Measurements from ENCODE around the gene LRRC42.
"Not testable (repeated sequence)": the region's sequence is repeated elsewhere in the genome, so short reads cannot be mapped to it uniquely, and the experiment has no call there.

LRRC42 gene

DNA sequence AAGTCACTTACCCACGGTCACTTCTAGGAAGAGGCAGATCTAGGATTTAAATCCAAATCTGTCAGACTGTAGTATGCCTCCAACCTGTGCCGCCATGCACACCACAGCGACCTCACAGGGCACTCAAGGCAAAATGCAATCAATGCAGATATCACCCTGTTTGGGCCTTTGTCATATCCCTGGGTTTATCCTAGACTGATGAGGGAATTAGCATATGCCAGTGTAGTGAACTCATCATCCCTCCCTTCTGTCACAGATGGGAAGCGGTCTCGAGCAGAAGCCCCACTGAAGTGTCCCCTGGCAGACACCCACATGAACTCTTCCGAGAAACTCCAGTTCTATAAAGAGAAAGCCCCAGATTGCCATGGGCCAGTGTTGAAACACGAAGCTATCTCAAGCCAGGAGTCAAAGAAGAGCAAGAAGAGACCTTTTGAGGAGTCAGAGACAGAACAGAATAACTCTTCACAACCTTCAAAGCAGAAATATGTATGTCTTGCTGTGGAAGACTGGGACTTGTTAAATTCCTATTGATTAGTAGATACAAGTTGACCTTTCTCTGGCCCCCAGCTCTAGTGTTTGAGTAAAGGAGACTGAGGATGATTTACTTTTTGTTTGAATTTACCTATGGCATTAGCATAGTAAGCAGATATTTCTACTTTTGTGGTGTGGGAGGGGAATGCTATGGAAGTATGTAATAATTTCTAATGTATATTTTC lies 21.4 kb downstream of the LRRC42 start:
- DNase-seq (ENCODE audit: low read depth, low spot score): no peak

DNA sequence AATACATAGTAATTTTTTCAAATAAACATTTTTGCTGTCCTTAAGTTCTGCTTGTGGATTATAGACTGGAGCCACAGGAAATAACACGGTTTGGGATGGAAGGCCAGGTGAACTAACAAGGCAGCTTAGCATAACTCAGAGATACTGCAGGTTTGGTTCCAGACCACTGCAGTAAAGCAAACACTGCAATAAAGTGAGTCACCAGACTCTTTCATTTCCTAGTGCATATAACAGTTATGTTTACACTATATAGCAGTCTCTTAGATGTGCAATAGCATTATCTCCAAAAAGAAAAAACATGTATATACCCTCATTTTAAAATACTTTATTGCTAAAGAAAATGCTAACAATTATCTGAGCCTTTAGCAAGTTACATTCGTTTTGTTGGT lies 22.0 kb downstream of the LRRC42 start:
- no peak for DNase-seq (ENCODE audit: low read depth, low spot score)

GRCh38 chr1:53969323-53969722 lies 23.2 kb downstream of the LRRC42 start:
- DNase-seq (ENCODE audit: low read depth, low spot score): not testable (repeated sequence)

- DNase-seq (ENCODE audit: low read depth, low spot score): no peak
Measured at GRCh38 chr1:53971718-53972117, 25.6 kb downstream of the LRRC42 start.

DNA sequence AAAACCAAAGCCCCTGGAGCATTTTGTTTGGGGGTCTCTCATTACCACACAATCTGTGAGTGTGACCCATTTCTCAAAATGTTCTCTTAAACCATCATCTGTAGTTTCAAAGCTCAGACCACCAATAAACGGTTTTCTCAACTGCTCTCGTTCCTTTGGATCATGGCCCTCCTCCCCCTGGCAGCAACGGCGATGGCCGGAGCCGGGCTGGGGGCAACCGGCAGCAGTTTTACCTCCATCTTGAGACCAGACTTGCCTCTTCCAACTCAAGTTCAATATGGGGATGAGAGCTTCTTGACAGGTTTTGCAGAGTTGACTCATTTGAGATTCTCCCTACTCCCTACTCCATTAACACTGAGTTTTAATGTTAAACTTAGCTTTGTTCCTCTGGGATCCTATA lies 29.7 kb downstream of the LRRC42 start:
- DNase-seq (ENCODE audit: low read depth, low spot score): no peak

DNA sequence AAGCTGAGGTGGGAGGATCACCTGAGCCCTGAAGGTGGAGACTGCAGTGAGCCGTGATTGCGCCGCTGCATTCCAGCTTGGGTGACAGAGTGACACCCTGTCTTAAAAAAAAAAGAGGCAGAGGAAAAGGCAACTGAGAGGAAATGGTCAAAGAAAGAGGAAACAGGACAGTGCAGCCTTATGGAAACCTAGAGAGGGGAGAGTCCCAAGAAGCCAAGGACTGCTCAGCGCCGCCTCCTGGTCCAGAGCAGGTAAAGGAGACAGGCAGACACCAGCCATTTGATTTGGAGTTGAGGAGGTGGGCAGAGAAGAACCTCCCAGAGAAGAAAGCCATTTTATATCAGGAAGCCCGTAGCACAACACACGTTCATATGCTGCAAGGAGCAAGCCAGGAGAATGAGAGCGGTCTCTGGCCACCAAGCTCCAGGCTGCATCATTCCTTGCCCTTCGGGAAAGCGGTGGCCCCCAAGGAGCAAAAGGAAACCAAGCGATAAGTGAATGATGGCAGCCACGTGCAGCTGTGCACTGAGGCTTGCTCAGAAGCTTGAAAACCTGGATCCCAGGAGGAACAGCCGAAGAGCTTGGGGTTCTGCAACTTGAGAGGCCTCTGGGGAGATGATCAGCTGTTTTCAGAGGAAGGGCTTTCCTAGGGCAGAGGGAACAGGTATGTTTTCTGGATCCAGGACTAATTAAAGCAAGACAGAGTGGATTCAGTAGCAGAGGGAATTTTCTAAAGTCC lies 33.7 kb downstream of the LRRC42 start:
- no peak for DNase-seq (ENCODE audit: low read depth, low spot score)

DNA sequence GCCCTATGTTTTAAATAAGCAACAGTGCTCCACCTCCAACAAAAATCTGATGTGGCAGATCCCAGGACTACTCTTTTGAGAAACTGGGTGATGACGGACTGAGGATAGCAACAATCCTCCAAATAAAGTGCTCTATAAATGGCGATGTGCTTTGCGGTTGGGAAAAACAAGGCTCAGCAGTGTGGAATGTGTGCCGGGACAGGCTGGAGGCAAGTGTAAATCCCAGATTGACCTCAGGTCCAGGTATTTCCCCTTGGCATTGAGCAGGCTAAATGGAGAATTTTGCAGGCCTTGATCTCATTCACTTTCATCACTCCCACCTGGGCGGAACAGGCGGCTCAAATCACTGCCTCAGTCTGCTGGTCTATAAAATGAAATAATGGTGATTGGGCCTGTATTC lies 35.1 kb downstream of the LRRC42 start:
- no peak for DNase-seq (ENCODE audit: low read depth, low spot score)

DNA sequence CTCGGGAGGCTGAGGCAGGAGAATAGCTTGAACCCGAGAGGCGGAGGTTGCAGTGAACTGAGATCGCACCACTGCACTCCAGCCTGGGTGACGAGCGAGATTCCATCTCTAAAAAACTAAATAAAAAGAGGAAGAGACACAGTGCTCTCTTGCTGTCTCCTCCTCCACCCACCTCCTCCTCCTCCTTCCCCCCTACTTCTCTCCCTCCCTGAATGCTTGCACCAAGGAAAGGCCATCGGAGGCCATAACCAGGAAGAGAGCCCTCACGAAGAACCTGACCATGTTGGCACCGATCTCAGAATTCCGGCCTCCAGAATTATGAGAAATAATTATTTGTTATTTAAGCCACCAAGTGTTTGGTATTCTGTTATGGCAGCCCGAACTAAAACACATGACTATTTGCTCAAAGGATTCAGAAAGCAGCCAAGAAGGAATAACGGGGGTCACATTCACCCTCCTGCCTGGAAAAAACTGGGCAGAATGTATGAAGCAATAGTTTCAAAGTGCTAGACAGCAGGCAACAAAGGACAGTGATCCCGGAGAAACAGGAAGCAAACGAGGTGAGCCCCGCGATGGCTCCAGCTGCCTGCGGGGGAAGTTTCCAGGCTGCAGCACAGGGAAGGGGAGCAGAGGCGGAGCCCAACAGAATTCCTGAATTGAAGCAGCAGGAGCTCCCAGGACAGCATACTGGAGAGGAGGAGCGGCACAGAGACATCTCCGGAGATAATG lies 36.0 kb downstream of the LRRC42 start:
- DNase-seq (ENCODE audit: low read depth, low spot score): peak; percentile 70

GRCh38 chr1:53982763-53983104 lies 36.6 kb downstream of the LRRC42 start:
- DNase-seq (ENCODE audit: low read depth, low spot score): no peak

DNA sequence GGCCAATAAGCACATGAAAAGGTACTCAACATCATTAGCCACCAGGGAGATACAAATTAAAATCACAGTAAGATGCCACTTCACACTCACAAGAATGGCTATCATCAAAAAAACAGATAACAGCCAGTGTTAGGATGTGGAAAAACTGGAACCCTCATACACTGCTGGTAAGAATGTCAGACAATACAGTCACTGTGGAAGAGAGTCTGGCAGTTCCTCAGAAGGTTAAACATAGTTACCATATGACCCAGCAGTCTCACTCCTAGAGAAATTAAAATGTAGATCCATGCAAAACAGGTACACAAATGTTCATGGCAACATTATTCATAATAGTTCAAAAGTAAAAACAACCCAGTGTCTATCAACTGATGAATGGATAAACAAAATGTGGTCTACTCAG lies 38.6 kb downstream of the LRRC42 start:
- no peak for DNase-seq (ENCODE audit: low read depth, low spot score)

DNA sequence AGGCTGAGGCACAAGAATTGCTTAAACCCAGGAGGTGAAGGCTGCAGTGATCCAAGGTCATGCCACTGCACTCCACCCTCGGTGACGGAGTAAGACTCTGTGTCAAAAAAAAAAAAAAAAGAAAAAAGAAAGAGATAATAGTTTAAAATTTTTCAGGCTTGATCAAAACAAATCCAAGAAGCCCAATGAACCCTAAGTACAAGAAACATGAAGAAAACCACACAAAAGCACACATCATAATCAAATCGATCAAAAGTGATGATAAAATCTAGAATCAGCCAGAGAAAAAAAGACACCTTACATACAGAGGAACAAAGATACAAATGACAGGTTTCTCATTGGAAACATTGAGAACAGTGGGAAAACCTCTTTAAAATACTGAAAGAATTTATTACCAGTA lies 40.3 kb downstream of the LRRC42 start:
- DNase-seq (ENCODE audit: low read depth, low spot score): no peak

DNA sequence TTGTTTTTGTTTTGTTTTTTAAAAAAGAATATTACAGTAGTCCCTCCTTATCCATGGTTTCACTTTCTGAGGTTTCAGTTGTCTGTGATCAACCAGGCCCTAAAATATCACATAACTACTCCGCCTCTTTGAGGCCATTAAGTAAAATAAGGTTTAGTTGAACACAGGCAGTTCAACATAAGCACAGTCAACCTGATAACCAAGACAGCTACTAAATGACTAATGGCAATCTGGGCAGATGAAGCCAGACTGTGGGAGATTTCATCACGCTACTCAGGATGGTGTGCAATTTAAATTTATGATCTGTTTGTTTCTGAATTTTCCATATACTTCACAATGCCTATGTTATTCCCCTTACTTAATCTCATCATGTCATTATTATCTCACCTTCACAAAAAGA lies 41.7 kb downstream of the LRRC42 start:
- DNase-seq (ENCODE audit: low read depth, low spot score): no peak

GRCh38 chr1:53992085-53992874 lies 46.1 kb downstream of the LRRC42 start:
- peak; percentile 20 for DNase-seq (ENCODE audit: low read depth, low spot score)

- DNase-seq (ENCODE audit: low read depth, low spot score): not testable (repeated sequence)
Measured at GRCh38 chr1:53994516-53994915, 48.4 kb downstream of the LRRC42 start.

- no peak for DNase-seq (ENCODE audit: low read depth, low spot score)
Measured at GRCh38 chr1:53995683-53996082, 49.5 kb downstream of the LRRC42 start.

- DNase-seq (ENCODE audit: low read depth, low spot score): no peak
Measured at GRCh38 chr1:53998223-53998622, 52.1 kb downstream of the LRRC42 start.

- no peak for DNase-seq (ENCODE audit: low read depth, low spot score)
Measured at GRCh38 chr1:53999920-54000319, 53.8 kb downstream of the LRRC42 start.

- no peak for DNase-seq (ENCODE audit: low read depth, low spot score)
Measured at GRCh38 chr1:54001591-54001990, 55.4 kb downstream of the LRRC42 start.

DNA sequence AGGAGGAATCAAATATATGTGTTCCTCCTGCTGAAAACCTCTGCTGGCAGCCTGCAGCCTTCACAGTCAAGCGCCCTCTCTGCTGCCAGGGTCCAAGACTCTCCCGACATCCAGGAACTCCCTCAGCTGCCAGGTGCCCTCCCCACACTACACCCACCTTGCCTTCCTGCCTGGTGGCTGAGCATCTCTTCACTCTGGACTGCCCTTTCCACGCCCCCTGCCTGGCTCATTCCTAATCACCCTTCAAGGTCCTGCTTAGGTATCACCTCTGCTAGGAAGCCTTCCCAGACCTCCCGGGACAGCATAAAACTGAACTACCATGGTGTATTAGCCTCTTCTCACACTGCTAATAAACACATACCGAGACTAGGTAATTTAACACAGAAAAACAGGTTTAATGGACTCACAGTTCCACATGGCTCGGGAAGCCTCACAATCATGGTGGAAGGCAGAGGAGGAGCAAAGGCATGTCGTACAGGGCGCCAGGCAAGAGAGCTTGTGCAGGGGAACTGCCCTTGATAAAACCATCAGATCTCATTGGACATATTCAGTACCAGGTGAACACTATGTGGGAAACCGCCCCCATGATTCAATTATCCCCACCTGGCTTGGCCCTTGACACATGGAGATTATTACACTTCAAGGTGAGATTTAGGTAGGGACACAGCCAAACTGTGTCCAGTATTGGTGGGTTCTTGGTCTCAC lies 56.5 kb downstream of the LRRC42 start:
- DNase-seq (ENCODE audit: low read depth, low spot score): no peak

DNA sequence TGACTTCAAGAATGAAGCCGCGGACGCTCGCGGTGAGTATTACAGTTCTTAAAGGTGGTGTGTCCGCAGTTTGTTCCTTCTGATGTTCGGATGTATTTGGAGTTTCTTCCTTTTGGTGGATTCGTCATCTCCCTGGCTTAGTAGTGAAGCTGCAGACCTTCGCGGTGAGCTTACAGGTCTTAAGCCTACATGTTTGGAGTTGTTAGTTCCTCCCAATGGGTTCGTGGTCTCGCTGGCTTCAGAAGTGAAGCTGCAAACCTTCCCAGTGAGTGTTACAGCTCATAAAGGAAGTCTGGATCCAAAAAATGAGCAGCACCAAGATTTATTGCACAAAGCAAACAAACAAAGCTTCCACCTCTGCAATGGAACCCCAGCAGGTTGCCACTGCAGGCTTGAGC lies 57.1 kb downstream of the LRRC42 start:
- no peak for DNase-seq (ENCODE audit: low read depth, low spot score)

DNA sequence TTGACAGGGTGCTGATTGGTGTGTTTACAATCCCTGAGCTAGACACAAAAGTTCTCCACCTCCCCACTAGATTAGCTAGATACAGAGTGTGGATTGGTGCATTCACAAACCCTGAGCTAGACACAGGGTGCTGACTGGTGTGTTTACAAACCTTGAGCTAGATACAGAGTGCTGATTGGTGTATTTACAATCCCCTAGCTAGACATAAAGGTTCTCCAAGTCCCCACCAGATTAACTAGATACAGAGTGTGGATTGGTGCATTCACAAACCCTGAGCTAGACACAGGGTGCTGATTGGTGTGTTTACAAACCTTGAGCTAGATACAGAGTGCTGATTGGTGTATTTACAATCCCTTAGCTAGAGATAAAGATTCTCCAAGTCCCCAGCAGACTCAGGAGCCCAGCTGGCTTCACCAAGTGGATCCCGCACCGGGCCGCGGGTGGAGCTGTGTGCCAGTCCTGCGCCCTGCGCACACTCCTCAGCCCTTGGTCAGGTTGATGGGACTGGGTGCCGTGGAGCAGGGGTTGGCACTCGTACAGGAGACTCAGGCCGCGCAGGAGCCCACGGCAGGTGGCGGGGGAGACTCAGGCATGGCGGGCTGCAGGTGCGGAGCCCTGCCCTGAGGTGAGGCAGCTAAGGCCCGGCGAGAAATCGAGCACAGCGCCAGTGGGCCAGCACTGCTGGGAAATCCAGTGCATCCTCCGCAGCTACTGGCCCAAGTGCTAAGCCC lies 57.8 kb downstream of the LRRC42 start:
- DNase-seq (ENCODE audit: low read depth, low spot score): not testable (repeated sequence)
